Daoy (cell line): ENCODE measurements around the gene TMCO4. TPM values are rescaled to one million over a fixed set of nuclear protein-coding genes. Genes with fewer than 3 reads are reported as not detected.

ENCODE experiments used
- DNase-seq: peaks from one replicate; pipeline ENCODE4 v3.0.0-alpha.2; 2015; ENCODE audit warnings: low read depth
- total RNA-seq: library from RNA; depleted of rRNA; stranded (reverse); fragments of >200 nt; shearing (Covaris generic); gene quantifications from 2 replicates; pipeline ENCODE4 v1.2.3, GENCODE V29; 2014

The TMCO4 gene
- total RNA-seq, 1 experiment from 2014 or later: 8.1 TPM

- no peak for DNase-seq
Observed at GRCh38 chr1:19775831-19776230, 23.9 kb downstream of the TMCO4 start.

- DNase-seq: no peak
Observed at GRCh38 chr1:19775317-19775716, 24.4 kb downstream of the TMCO4 start.

- no peak for DNase-seq
Observed at GRCh38 chr1:19774180-19774785, 25.4 kb downstream of the TMCO4 start.

GRCh38 chr1:19773485-19773884 is 26.2 kb downstream of the TMCO4 start:
- DNase-seq: no peak

- no peak for DNase-seq
Observed at GRCh38 chr1:19772053-19772452, 27.7 kb downstream of the TMCO4 start.

- DNase-seq: no peak
Observed at GRCh38 chr1:19771350-19771749, 28.4 kb downstream of the TMCO4 start.

- DNase-seq: no peak
Observed at GRCh38 chr1:19770436-19771190, 29.1 kb downstream of the TMCO4 start.

- no peak for DNase-seq
Observed at GRCh38 chr1:19769211-19769932, 30.3 kb downstream of the TMCO4 start.

GRCh38 chr1:19768353-19769210 is 31.1 kb downstream of the TMCO4 start:
- no peak for DNase-seq

- DNase-seq: peak; percentile 93
Observed at GRCh38 chr1:19765623-19766022, 34.1 kb downstream of the TMCO4 start.

GRCh38 chr1:19764848-19765247 is 34.9 kb downstream of the TMCO4 start:
- peak; percentile 67 for DNase-seq

GRCh38 chr1:19762175-19762779 is 37.4 kb downstream of the TMCO4 start:
- peak; percentile 59 for DNase-seq

GRCh38 chr1:19759740-19760089 is 40.0 kb downstream of the TMCO4 start:
- no peak for DNase-seq

GRCh38 chr1:19758227-19758830 is 41.4 kb downstream of the TMCO4 start:
- DNase-seq: peak; percentile 76

- DNase-seq: no peak
Observed at GRCh38 chr1:19757641-19758040, 42.1 kb downstream of the TMCO4 start.

- no peak for DNase-seq
Observed at GRCh38 chr1:19756480-19756879, 43.2 kb downstream of the TMCO4 start.

GRCh38 chr1:19754482-19754881 is 45.2 kb downstream of the TMCO4 start:
- no peak for DNase-seq

GRCh38 chr1:19752083-19752696 is 47.5 kb downstream of the TMCO4 start:
- DNase-seq: no peak

GRCh38 chr1:19750882-19751276 is 48.8 kb downstream of the TMCO4 start:
- DNase-seq: no peak

- DNase-seq: peak; percentile 57
Observed at GRCh38 chr1:19750101-19750881, 49.4 kb downstream of the TMCO4 start.
